CD4-positive, alpha-beta T cell (primary cell): ENCODE data around the gene ASAH2. TPM values are rescaled to one million over a fixed set of nuclear protein-coding genes. Genes with fewer than 3 reads are reported as not detected.

ENCODE experiments used
- ATAC-seq: fragments of 200-7000 bp; cut with Tn5 transposase; one replicate; pipeline ENCODE4 v1.10.0; 2022; ENCODE audit warnings: mild to moderate bottlenecking; ENCODE audit not compliant: poor library complexity
- CTCF ChIA-PET: fragments of 350-600 bp; sonication (Branson Sonifier 250); formaldehyde crosslinking; loops from one replicate; lab custom pipeline; 2021; ENCODE audit warnings: antibody characterized with exemption, inconsistent platforms; lab: Charles Lee
- POLR2A ChIA-PET: fragments of 350-600 bp; sonication (Branson Sonifier 250); formaldehyde crosslinking; loops from one replicate; lab custom pipeline; 2021; ENCODE audit warnings: antibody characterized with exemption, inconsistent platforms; lab: Charles Lee
- DNase-seq, 14 experiments: peaks; one replicate each; pipeline ENCODE4 v3.0.0-alpha.2; 2013 to 2020; ENCODE audit warnings: mixed read lengths in 2 of 14
- H3K27ac ChIP-seq, 2 donors: one replicate each; pipeline versions ENCODE4 v1.5.1 to v1.7.0; 2013; ENCODE audit warnings: low read length in 2 of 2, low read depth in 1 of 2, mild to moderate bottlenecking in 1 of 2
- H3K27me3 ChIP-seq, 2 experiments: 1 replicate in 1 of 2; 2 replicates in 1 of 2; pipeline versions ENCODE4 v1.6.1 to v1.7.0; 2013; ENCODE audit warnings: low read length in 2 of 2, control low read depth in 1 of 2, mild to moderate bottlenecking in 1 of 2, moderate library complexity in 1 of 2; ENCODE audit not compliant: insufficient read depth in 2 of 2, control insufficient read depth in 1 of 2
- H3K36me3 ChIP-seq: one replicate; pipeline ENCODE4 v1.6.1; 2013; ENCODE audit warnings: low read length, control low read depth; ENCODE audit not compliant: insufficient read depth
- H3K4me1 ChIP-seq: one replicate; pipeline ENCODE4 v1.6.1; 2013; ENCODE audit warnings: low read length, control low read depth; ENCODE audit not compliant: insufficient read depth
- H3K4me3 ChIP-seq: one replicate; pipeline ENCODE4 v1.5.1; 2013; ENCODE audit warnings: mild to moderate bottlenecking, low read length, moderate library complexity
- H3K9me3 ChIP-seq, 2 experiments: 1 replicate in 1 of 2; 2 replicates in 1 of 2; pipeline versions ENCODE4 v1.6.1 to v1.7.0; 2013; ENCODE audit warnings: low read length in 2 of 2, mild to moderate bottlenecking in 2 of 2, control low read depth in 1 of 2, moderate library complexity in 1 of 2; ENCODE audit not compliant: control insufficient read depth in 1 of 2, insufficient read depth in 1 of 2
- H3K27ac Mint-ChIP-seq: one replicate; pipeline ENCODE4 v1.8.0; 2020; ENCODE audit warnings: mixed read lengths
- H3K27me3 Mint-ChIP-seq: one replicate; pipeline ENCODE4 v1.8.0; 2021; ENCODE audit warnings: mixed read lengths
- H3K36me3 Mint-ChIP-seq: one replicate; pipeline ENCODE4 v1.8.0; 2021; ENCODE audit warnings: low read depth, mixed read lengths
- H3K4me1 Mint-ChIP-seq: one replicate; pipeline ENCODE4 v1.8.0; 2021; ENCODE audit warnings: low read depth, mixed read lengths
- H3K4me3 Mint-ChIP-seq: one replicate; pipeline ENCODE4 v1.8.0; 2020; ENCODE audit warnings: mild to moderate bottlenecking, mixed read lengths
- H3K9me3 Mint-ChIP-seq: one replicate; pipeline ENCODE4 v1.8.0; 2020; ENCODE audit warnings: mixed read lengths
- CTCF ChIP-seq: fragments of 200-600 bp; IDR thresholded peaks from one replicate; pipeline ENCODE4 v1.8.0; 2022; ENCODE audit warnings: antibody characterized with exemption, mild to moderate bottlenecking
- intact Hi-C, 2 experiments: fragments of 100-400 bp; cut with DNase I in 1 of 2; cut with micrococcal nuclease in 1 of 2; formaldehyde crosslinking; loops; one replicate each; pipeline versions ENCODE4 v1.15.1 to v1.9.0; 2023 to 2025; cut with DNase I, micrococcal nuclease
- total RNA-seq, 174 experiments: library from RNA in 2 of 174; stranded (reverse) in 2 of 174; gene quantifications; one replicate each; pipeline ENCODE4 v1.2.3 and lab custom pipeline; 2021 to 2026

Gene ASAH2
- total RNA-seq, 2 experiments from 2014 or later: 1.1 to 2.1 TPM

- DNase-seq (no peak), ATAC-seq (no peak)
- Histone ChIP-seq H3K27ac (no peak overlapping the region), H3K27me3 (peaks cover 5 to 16% of the 10 kb centered on the region in 2 experiments), H3K36me3 (no peaks in the 10 kb centered on the region), H3K4me3 (no peak overlapping the region), H3K9me3 (no peaks in the 10 kb centered on the region), H3K4me1 (no peaks in the 10 kb centered on the region)
- TF ChIP-seq CTCF: no peak
- H3K27me3 Mint-ChIP-seq: peaks cover 48% of the 10 kb centered on the region
- H3K4me1 Mint-ChIP-seq: no peaks in the 10 kb centered on the region
- H3K27ac Mint-ChIP-seq: no peak overlapping the region
- no peaks in the 10 kb centered on the region for H3K36me3 Mint-ChIP-seq
- no peaks in the 10 kb centered on the region for H3K9me3 Mint-ChIP-seq
- H3K4me3 Mint-ChIP-seq: no peak overlapping the region
- intact Hi-C loops: no loop called here
- CTCF ChIA-PET: no interaction called here
- POLR2A ChIA-PET: no interaction called here
Measured at GRCh38 chr10:50279489-50279888, 28.2 kb upstream of the ASAH2 start.

- ChIA-PET CTCF (interaction anchor here (1.5 to 1.6 kb wide), 2 partner anchors 9 to 15 kb away, joined by 3 to 5 read pairs; no protein-coding TSS in a partner anchor), POLR2A (no interaction called here)
- Histone ChIP-seq H3K9me3 (no peaks in the 10 kb centered on the region), H3K36me3 (no peaks in the 10 kb centered on the region), H3K4me1 (no peaks in the 10 kb centered on the region), H3K27me3 (peaks cover 5 to 13% of the 10 kb centered on the region in 2 experiments), H3K27ac (no peak overlapping the region), H3K4me3 (no peak overlapping the region)
- ATAC-seq: no peak
- no peak overlapping the region for H3K4me3 Mint-ChIP-seq
- no peaks in the 10 kb centered on the region for H3K9me3 Mint-ChIP-seq
- intact Hi-C loops: no loop called here
- peaks cover 24% of the 10 kb centered on the region for H3K27me3 Mint-ChIP-seq
- H3K4me1 Mint-ChIP-seq: no peaks in the 10 kb centered on the region
- peak; percentile 43 for TF ChIP-seq CTCF
- H3K27ac Mint-ChIP-seq: no peak overlapping the region
- DNase-seq: peak in 7 of 14 experiments; percentile 4 to 35 (median 24)
- H3K36me3 Mint-ChIP-seq: no peaks in the 10 kb centered on the region
Measured at GRCh38 chr10:50275650-50276235, 24.4 kb upstream of the ASAH2 start.

GRCh38 chr10:50272531-50272930 is 21.2 kb upstream of the ASAH2 start:
- H3K27me3 ChIP-seq: peaks cover 5 to 6% of the 10 kb centered on the region in 2 experiments
- TF ChIP-seq CTCF: no peak
- no peak overlapping the region for H3K4me3 ChIP-seq
- no peak overlapping the region for H3K27ac ChIP-seq
- ChIA-PET CTCF (no interaction called here), POLR2A (no interaction called here)
- H3K36me3 Mint-ChIP-seq: no peaks in the 10 kb centered on the region
- no peaks in the 10 kb centered on the region for H3K36me3 ChIP-seq
- H3K4me1 Mint-ChIP-seq: no peaks in the 10 kb centered on the region
- no peak overlapping the region for H3K4me3 Mint-ChIP-seq
- DNase-seq (no peak), ATAC-seq (no peak)
- intact Hi-C loops: no loop called here
- H3K27me3 Mint-ChIP-seq: peaks cover 24% of the 10 kb centered on the region
- no peaks in the 10 kb centered on the region for H3K4me1 ChIP-seq
- no peak overlapping the region for H3K27ac Mint-ChIP-seq
- H3K9me3 Mint-ChIP-seq: no peaks in the 10 kb centered on the region
- no peaks in the 10 kb centered on the region for H3K9me3 ChIP-seq
